HG03342 (cell line): ENCODE results near the gene PBX1.
"Not testable (repeated sequence)": the region's sequence is repeated elsewhere in the genome, so short reads cannot be mapped to it uniquely, and the experiment has no call there.

ENCODE experiments used
- ATAC-seq: cut with Tn5 transposase; IDR thresholded peaks from one replicate; pipeline ENCODE4 v1.9.1; 2021; ENCODE audit warnings: mild to moderate bottlenecking, moderate library complexity; ENCODE audit not compliant: unreplicated experiment

The PBX1 gene

GRCh38 chr1:164589408-164589807, 30.4 kb downstream of the PBX1 start:
- ATAC-seq = no peak

- no peak for ATAC-seq
These were observed 31.1 kb downstream of the PBX1 start for GRCh38 chr1:164589961-164590507.

DNA sequence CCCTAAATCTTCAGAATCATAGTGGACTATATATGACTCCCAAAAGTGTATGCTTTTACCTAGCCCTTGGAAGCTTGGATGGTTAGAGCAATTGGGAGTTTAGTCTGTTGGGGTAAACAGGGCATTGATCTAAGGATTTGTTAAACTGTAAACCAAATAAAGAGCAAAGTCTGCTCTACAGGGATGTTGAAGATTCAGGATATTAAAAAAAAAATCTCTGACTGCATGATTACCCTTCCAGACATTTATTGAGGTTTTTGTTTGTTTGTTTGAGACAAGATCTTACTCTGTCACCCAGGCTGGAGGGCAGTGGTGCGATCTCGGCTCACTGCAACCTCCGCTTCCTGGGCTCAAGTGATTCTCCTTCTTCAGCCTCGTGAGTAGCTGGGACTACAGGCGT, 31.6 kb downstream of the PBX1 start:
- no peak for ATAC-seq

DNA sequence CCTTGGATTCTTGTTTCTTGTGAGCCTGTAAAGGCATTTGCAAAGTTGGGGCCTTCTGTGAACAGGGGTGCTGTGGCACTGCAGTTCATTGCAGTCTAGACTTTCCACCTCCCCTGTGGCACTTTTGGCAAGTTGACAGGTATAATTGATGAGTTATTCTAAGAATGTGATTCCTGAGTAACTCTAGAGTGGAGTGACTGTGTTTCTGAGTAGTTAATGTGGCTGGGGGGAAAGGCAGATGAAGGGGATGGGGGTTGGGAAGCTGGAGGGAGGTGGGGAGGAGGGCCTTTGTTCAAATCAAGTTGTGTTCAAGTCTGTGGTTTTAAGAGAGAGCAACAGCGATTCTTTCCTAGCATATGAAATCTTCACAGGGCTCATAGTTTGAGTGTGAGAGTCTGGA, 32.9 kb downstream of the PBX1 start:
- no peak for ATAC-seq

- no peak for ATAC-seq
These were observed 33.6 kb downstream of the PBX1 start for GRCh38 chr1:164592634-164593033.

DNA sequence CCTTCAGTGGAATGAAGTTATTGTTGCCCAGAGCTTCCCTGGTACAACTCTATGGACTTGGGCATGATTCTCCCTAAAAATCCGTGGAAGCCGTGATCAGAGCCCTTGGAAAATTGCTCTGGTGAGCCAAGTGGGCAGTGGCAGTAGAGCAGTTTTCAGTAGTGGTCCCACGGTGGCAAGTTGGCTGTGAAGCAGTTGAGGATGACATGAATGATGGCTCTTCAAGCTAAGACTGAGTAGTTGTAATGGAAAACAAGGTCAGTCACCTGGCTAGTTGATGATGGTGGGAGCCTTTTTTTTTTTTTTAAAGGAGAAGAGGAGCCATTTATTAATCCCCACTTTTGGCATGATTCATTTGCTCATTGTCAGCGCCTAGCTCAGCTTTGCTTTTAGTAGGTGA, 36.2 kb downstream of the PBX1 start:
- ATAC-seq = no peak

DNA sequence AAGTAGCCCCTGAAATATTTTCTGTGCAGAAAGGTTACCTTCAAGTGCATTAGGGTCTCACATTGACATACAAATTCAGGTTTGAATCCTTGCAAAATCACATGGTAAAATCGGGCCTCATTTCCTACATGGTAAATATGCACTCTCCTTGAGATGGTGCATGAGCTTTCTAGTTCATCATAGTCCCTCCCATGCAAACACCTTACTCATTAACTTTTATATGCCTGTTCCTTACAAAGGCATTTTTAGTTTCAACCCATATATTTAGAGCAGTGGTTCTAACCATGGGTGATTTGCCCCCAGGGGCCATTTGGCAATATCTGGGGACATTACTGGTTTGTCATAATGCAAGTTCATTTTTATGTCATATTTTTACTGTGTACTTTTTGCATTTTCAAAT, 37.2 kb downstream of the PBX1 start:
- no peak for ATAC-seq

DNA sequence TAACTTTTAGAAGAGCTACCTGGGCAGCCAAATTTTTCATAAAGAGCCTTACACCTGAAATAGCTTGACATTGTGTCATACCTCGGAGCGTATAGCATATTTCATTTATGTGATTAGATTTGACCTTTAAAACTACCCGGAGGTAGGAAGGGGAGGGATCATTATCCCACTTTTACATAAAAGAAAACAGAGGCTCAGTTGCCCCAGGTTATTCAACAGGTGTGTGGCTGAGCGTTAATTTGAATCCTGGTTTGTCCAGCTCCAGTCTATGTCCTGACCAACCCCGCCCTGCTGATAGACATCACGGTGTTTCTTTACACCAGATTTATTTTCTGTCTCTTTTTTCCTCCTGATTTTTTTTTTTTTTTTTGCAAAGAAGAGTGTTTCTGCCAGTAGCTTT, 39.7 kb downstream of the PBX1 start:
- ATAC-seq = no peak

- ATAC-seq = no peak
These were observed 40.3 kb downstream of the PBX1 start for GRCh38 chr1:164599272-164599671.

- ATAC-seq = no peak
These were observed 42.6 kb downstream of the PBX1 start for GRCh38 chr1:164601399-164602100.

GRCh38 chr1:164602101-164602422, 43.1 kb downstream of the PBX1 start:
- no peak for ATAC-seq

DNA sequence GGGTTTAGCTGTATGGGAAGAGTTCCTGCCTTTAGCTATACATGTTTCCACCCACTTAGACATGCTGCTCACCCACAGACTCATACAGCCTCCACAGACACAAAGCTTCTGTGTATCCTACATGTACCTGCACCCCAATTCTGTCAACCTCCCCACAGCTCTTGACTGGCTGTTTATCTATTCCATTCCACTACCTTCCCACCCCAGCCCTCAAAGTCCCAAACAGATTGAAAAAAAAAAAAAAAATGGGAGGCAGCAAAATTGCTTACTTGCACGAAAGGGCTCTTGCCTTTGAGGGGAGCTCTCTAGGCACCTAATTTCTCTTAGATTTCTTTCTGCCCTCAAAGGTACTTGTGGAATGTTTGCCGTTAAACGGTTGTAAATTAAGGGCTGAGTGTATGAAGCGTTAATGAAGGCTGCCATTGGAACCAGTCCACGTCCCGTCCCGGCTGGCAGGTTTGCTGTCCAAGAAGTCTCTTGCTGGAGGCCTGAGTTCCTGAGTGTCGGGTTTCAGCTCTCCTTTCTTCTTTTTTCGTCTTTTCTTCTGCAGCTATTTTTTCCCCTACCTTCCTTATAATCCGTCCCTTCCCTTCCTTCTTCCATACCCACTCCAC, 43.6 kb downstream of the PBX1 start:
- ATAC-seq = no peak

GRCh38 chr1:164603805-164604204, 44.8 kb downstream of the PBX1 start:
- not testable (repeated sequence) for ATAC-seq

GRCh38 chr1:164604541-164604940, 45.6 kb downstream of the PBX1 start:
- no peak for ATAC-seq

- no peak for ATAC-seq
These were observed 46.5 kb downstream of the PBX1 start for GRCh38 chr1:164605254-164606091.

- ATAC-seq = no peak
These were observed 48.4 kb downstream of the PBX1 start for GRCh38 chr1:164607351-164607750.

DNA sequence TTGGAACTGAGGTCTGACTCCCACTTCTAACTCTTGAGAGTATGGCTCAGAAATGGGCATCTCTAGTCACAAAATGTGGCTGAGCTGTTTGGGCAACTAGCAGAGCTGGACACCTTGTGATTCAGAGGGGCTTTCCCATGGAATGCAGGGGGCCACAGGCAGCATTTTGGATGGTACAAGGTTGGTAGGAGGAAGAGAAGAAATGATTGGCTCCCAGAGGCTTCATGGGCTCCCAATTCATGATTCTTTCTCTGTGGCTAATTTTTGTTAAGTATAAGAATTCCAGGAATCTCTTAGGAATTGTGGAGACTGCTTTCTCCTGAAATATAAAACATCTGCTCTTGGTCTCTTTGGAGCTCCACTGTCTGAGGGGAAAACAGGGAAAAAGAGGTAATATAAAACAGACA, 49.7 kb downstream of the PBX1 start:
- no peak for ATAC-seq

GRCh38 chr1:164609089-164609488, 50.1 kb downstream of the PBX1 start:
- ATAC-seq = no peak

DNA sequence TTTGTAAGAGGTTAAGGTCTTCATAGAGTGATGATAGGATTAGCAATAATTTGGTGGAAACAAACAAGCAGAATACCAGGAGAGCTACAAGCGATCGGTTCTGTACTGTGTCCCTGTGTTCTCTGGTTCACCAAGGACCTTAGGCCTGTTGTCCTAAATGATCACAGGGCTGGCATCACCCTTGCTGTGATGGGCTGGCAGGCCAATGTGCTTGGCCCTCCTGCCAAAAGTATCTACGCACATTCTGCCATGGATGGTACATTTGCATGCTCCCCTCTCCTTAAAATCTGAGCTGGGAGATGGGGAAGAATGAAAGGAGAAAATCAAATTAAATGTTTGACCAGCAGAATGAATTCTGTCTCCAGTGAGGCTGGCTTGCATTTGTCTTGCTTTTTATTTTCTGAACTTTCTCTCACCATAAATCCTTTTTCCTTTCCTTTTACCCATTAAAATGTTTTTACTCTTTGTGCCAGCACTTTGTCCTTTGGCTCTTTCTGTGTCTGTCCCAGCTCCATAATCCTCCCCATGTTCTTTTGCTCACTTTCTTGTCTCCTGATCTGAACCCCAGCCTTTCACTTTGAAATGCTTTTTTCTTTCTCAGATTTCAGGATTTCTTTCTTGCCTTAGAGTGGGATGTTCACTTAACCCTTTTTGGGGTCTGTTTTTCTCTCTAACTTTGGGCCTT, 51.7 kb downstream of the PBX1 start:
- ATAC-seq = no peak

DNA sequence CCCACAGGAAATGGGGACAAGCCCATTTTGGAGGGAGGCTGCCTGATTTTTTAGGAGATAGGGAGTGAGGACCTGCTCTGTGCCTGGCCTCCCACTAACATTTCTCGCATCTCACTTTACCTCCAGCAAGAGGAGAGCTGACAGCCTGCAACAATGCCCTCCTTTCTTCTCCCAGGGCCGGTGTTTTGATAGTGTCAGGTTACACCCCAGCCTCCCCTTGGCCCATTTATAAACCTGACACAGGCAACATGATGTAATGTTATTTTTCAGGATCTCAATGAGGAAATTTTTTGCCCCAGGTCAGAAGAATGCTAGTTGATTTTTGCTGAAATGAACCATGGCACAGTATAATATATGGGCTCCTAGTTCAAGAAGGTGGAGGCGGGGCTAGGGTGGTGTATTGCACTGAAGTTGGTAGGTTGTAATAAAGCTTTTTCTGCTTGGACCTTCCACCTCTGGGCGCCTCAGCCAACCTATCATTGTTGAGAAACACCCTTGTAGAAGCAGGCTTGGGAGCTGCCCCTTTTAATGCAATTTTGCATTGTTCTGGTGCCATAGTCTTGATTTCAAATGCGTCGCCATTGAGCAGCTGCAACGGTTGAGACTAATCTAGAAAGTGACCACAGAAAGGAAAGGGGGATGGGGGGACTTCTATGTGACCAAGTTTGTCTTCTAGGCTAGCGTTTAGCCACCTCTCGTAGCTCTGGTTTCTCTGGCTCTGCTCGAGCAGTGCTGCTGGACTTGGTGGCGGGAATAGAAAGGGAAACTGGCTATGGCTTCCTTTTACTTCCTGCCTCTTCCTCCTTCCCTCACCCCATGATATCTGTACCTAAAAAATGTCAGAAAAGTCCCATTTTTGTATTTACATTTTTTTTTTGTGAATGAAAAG, 53.0 kb downstream of the PBX1 start:
- no peak for ATAC-seq
